ENCODE measurements around the gene SEMA5A.

The SEMA5A gene

GRCh38 chr5:9490494-9491097, 55.3 kb downstream of the SEMA5A start:
- Histone ChIP-seq H3K27me3 (ENCODE audit: low read depth, low read length) (no peaks in the 10 kb centered on the region), H3K9me3 (ENCODE audit: control insufficient read depth in 1 of 2, low read length in 2 of 2) (no peaks in the 10 kb centered on the region), H3K36me3 (ENCODE audit: control insufficient read depth in 1 of 2, insufficient read depth in 2 of 2, low read length in 2 of 2) (no peaks in the 10 kb centered on the region), H3K4me1 (ENCODE audit: control insufficient read depth in 1 of 2, insufficient read depth in 2 of 2, low read length in 2 of 2) (no peaks in the 10 kb centered on the region), H3K27ac (ENCODE audit: low read length) (no peak overlapping the region), H3K4me3 (ENCODE audit: low read depth in 1 of 2, low read length in 2 of 2) (no peak overlapping the region)

DNA sequence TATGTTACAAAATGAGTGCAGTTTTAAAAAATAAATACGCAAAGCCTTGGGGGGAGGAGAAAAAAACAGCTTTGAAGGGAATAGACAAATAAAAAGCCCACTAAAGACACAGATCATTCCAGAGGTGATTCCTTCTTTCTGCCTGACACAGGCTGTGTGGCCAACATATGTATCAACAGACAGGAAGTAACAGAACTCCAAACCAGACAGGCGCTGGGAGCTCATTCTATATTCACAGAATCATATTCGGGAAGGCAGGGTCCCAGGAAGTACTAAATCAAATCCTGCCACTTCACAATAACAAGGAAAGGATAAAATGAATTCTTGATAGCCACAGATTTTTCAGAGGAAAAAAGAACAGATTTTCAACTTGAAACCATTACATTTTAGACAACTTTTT, 62.1 kb downstream of the SEMA5A start:
- H3K36me3 ChIP-seq (ENCODE audit: control insufficient read depth in 1 of 2, insufficient read depth in 2 of 2, low read length in 2 of 2) = no peaks in the 10 kb centered on the region
- H3K4me1 ChIP-seq (ENCODE audit: control insufficient read depth in 1 of 2, insufficient read depth in 2 of 2, low read length in 2 of 2) = no peaks in the 10 kb centered on the region
- no peak overlapping the region for H3K4me3 ChIP-seq (ENCODE audit: low read depth in 1 of 2, low read length in 2 of 2)
- H3K27ac ChIP-seq (ENCODE audit: low read length) = no peak overlapping the region
- no peaks in the 10 kb centered on the region for H3K9me3 ChIP-seq (ENCODE audit: control insufficient read depth in 1 of 2, low read length in 2 of 2)
- H3K27me3 ChIP-seq (ENCODE audit: low read depth, low read length) = no peaks in the 10 kb centered on the region

- Histone ChIP-seq H3K9me3 (ENCODE audit: control insufficient read depth in 1 of 2, low read length in 2 of 2) (peaks cover 0 to 2% of the 10 kb centered on the region in 2 donors), H3K4me3 (ENCODE audit: low read depth in 1 of 2, low read length in 2 of 2) (no peak overlapping the region), H3K4me1 (ENCODE audit: control insufficient read depth in 1 of 2, insufficient read depth in 2 of 2, low read length in 2 of 2) (no peaks in the 10 kb centered on the region), H3K27me3 (ENCODE audit: low read depth, low read length) (no peaks in the 10 kb centered on the region), H3K36me3 (ENCODE audit: control insufficient read depth in 1 of 2, insufficient read depth in 2 of 2, low read length in 2 of 2) (no peaks in the 10 kb centered on the region), H3K27ac (ENCODE audit: low read length) (no peak overlapping the region)
Measured at GRCh38 chr5:9483243-9483642, 62.6 kb downstream of the SEMA5A start.

DNA sequence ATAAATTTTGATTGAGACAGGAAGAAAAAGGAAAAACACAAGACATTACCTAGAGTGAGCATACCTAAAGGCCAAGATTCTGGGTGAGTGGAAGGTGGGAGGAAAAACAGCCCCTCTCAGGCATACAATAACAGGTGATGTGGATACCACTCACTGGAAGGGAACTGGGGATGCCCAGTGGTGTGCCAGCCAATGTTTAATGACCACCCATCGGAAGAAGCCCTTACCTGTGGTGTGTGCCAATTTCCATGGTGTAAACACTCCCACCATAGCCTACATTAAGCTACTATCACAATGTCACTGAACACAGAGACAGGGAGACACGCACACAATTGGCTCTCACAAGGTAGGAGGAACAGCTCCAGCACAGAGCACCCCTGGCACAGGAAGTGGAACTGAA, 63.5 kb downstream of the SEMA5A start:
- no peaks in the 10 kb centered on the region for H3K4me1 ChIP-seq (ENCODE audit: control insufficient read depth in 1 of 2, insufficient read depth in 2 of 2, low read length in 2 of 2)
- no peaks in the 10 kb centered on the region for H3K36me3 ChIP-seq (ENCODE audit: control insufficient read depth in 1 of 2, insufficient read depth in 2 of 2, low read length in 2 of 2)
- peaks cover 0 to 11% of the 10 kb centered on the region in 2 donors for H3K9me3 ChIP-seq (ENCODE audit: control insufficient read depth in 1 of 2, low read length in 2 of 2)
- H3K27ac ChIP-seq (ENCODE audit: low read length) = no peak overlapping the region
- no peak overlapping the region for H3K4me3 ChIP-seq (ENCODE audit: low read depth in 1 of 2, low read length in 2 of 2)
- no peaks in the 10 kb centered on the region for H3K27me3 ChIP-seq (ENCODE audit: low read depth, low read length)

DNA sequence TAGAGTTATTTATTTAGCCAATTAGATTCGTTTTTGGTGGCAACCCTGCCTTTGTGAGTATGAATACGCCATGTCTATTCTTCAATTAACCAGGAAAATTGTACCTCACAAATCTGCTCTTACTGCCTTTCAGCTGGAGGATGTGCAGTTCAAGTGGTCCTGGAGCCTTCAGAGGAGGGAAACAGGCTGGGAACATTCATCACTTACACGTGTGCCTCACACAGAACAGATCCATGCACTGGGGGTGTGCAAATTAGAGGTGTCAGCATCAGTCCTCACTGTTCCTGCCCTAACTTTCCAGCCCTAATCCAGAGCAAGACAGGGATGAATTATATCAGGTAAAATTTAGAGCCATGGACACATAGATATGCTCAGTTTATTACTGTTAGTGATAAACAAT, 65.4 kb downstream of the SEMA5A start:
- Histone ChIP-seq H3K9me3 (ENCODE audit: control insufficient read depth in 1 of 2, low read length in 2 of 2) (peaks cover 0 to 16% of the 10 kb centered on the region in 2 donors), H3K36me3 (ENCODE audit: control insufficient read depth in 1 of 2, insufficient read depth in 2 of 2, low read length in 2 of 2) (no peaks in the 10 kb centered on the region), H3K27me3 (ENCODE audit: low read depth, low read length) (no peaks in the 10 kb centered on the region), H3K4me1 (ENCODE audit: control insufficient read depth in 1 of 2, insufficient read depth in 2 of 2, low read length in 2 of 2) (no peaks in the 10 kb centered on the region), H3K27ac (ENCODE audit: low read length) (no peak overlapping the region), H3K4me3 (ENCODE audit: low read depth in 1 of 2, low read length in 2 of 2) (no peak overlapping the region)

- H3K4me3 ChIP-seq (ENCODE audit: low read depth in 1 of 2, low read length in 2 of 2) = no peak overlapping the region
- no peaks in the 10 kb centered on the region for H3K36me3 ChIP-seq (ENCODE audit: control insufficient read depth in 1 of 2, insufficient read depth in 2 of 2, low read length in 2 of 2)
- no peak overlapping the region for H3K27ac ChIP-seq (ENCODE audit: low read length)
- no peaks in the 10 kb centered on the region for H3K4me1 ChIP-seq (ENCODE audit: control insufficient read depth in 1 of 2, insufficient read depth in 2 of 2, low read length in 2 of 2)
- no peaks in the 10 kb centered on the region for H3K27me3 ChIP-seq (ENCODE audit: low read depth, low read length)
- peaks cover 0 to 16% of the 10 kb centered on the region in 2 donors for H3K9me3 ChIP-seq (ENCODE audit: control insufficient read depth in 1 of 2, low read length in 2 of 2)
Measured at GRCh38 chr5:9479990-9480389, 65.9 kb downstream of the SEMA5A start.

GRCh38 chr5:9479361-9479760, 66.5 kb downstream of the SEMA5A start:
- Histone ChIP-seq H3K27ac (ENCODE audit: low read length) (no peak overlapping the region), H3K9me3 (ENCODE audit: control insufficient read depth in 1 of 2, low read length in 2 of 2) (peaks cover 0 to 16% of the 10 kb centered on the region in 2 donors), H3K4me3 (ENCODE audit: low read depth in 1 of 2, low read length in 2 of 2) (no peak overlapping the region), H3K27me3 (ENCODE audit: low read depth, low read length) (no peaks in the 10 kb centered on the region), H3K36me3 (ENCODE audit: control insufficient read depth in 1 of 2, insufficient read depth in 2 of 2, low read length in 2 of 2) (no peaks in the 10 kb centered on the region), H3K4me1 (ENCODE audit: control insufficient read depth in 1 of 2, insufficient read depth in 2 of 2, low read length in 2 of 2) (no peaks in the 10 kb centered on the region)

DNA sequence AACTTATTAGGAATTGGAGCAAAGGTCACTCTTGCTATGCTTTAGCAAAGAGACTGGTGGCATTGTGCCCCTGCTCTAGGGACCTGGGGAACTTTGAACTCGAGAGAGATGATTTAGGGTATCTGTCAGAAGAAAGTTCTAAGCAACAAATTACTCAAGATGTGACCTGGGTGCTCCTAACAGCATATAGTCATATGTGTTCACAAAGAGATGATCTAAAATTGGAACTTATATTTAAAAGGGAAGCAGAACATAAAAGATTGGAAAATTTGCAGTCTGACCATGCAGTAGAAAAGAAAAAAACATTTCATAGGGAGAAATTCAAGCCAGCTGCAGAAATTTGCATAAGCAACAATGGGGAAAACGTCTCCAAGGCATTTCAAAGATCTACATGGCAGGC, 68.3 kb downstream of the SEMA5A start:
- Histone ChIP-seq H3K9me3 (ENCODE audit: control insufficient read depth in 1 of 2, low read length in 2 of 2) (peaks cover 0 to 16% of the 10 kb centered on the region in 2 donors), H3K36me3 (ENCODE audit: control insufficient read depth in 1 of 2, insufficient read depth in 2 of 2, low read length in 2 of 2) (no peaks in the 10 kb centered on the region), H3K4me1 (ENCODE audit: control insufficient read depth in 1 of 2, insufficient read depth in 2 of 2, low read length in 2 of 2) (no peaks in the 10 kb centered on the region), H3K27ac (ENCODE audit: low read length) (no peak overlapping the region), H3K27me3 (ENCODE audit: low read depth, low read length) (no peaks in the 10 kb centered on the region), H3K4me3 (ENCODE audit: low read depth in 1 of 2, low read length in 2 of 2) (peak overlapping the region in 1 of 2 donors; percentile 34)

GRCh38 chr5:9474219-9475002, 71.5 kb downstream of the SEMA5A start:
- H3K36me3 ChIP-seq (ENCODE audit: control insufficient read depth in 1 of 2, insufficient read depth in 2 of 2, low read length in 2 of 2) = no peaks in the 10 kb centered on the region

DNA sequence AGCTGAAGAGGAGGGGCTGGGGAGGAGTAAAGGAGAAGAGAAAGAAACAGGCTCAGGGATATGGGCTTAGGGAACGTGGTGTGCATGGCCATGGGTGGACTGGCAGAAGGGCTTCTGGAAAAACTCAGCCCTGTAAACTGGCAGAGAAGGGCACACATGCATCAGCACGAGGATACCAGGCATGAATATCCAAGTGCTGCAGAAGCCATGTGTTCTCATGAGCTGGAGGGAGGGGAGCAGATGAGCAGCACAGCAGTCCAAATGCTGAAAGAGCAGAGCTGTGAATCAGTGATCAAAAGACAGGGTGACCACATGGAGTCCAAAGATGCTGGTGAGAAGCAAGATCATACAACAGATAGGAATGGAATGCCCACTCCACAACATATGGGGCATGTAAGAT, 72.3 kb downstream of the SEMA5A start:
- Histone ChIP-seq H3K4me3 (ENCODE audit: low read depth in 1 of 2, low read length in 2 of 2) (no peak overlapping the region), H3K9me3 (ENCODE audit: control insufficient read depth in 1 of 2, low read length in 2 of 2) (peaks cover 0 to 16% of the 10 kb centered on the region in 2 donors), H3K4me1 (ENCODE audit: control insufficient read depth in 1 of 2, insufficient read depth in 2 of 2, low read length in 2 of 2) (no peaks in the 10 kb centered on the region), H3K27me3 (ENCODE audit: low read depth, low read length) (no peaks in the 10 kb centered on the region), H3K27ac (ENCODE audit: low read length) (no peak overlapping the region), H3K36me3 (ENCODE audit: control insufficient read depth in 1 of 2, insufficient read depth in 2 of 2, low read length in 2 of 2) (no peaks in the 10 kb centered on the region)

More at GRCh38 chr5:9474219-9475002, 71.5 kb downstream of the SEMA5A start:
- H3K27me3 ChIP-seq (ENCODE audit: low read depth, low read length) = no peaks in the 10 kb centered on the region
- H3K4me3 ChIP-seq (ENCODE audit: low read depth in 1 of 2, low read length in 2 of 2) = no peak overlapping the region
- no peaks in the 10 kb centered on the region for H3K4me1 ChIP-seq (ENCODE audit: control insufficient read depth in 1 of 2, insufficient read depth in 2 of 2, low read length in 2 of 2)
- H3K27ac ChIP-seq (ENCODE audit: low read length) = no peak overlapping the region
- peaks cover 0 to 16% of the 10 kb centered on the region in 2 donors for H3K9me3 ChIP-seq (ENCODE audit: control insufficient read depth in 1 of 2, low read length in 2 of 2)

DNA sequence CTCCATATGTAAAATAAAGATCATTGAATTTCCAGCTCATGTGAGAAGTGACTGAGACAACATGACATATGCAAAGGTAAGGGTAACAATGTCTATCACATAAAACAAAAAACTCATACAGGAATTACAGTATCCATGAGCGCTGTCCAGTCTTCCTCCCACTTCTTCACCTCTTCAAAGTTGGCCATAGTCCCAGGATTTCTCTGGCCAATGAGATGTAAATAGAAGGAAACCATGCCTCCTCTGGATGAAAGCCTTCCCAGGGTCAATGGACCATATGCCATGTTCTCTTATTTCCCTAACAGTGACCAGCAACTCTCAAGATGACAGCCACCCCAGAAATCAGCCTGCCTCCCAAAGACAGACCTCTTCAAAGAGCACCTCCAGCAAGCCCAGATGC, 75.5 kb downstream of the SEMA5A start:
- Histone ChIP-seq H3K4me3 (ENCODE audit: low read depth in 1 of 2, low read length in 2 of 2) (no peak overlapping the region), H3K9me3 (ENCODE audit: control insufficient read depth in 1 of 2, low read length in 2 of 2) (no peaks in the 10 kb centered on the region), H3K27ac (ENCODE audit: low read length) (no peak overlapping the region), H3K4me1 (ENCODE audit: control insufficient read depth in 1 of 2, insufficient read depth in 2 of 2, low read length in 2 of 2) (no peaks in the 10 kb centered on the region), H3K27me3 (ENCODE audit: low read depth, low read length) (no peaks in the 10 kb centered on the region), H3K36me3 (ENCODE audit: control insufficient read depth in 1 of 2, insufficient read depth in 2 of 2, low read length in 2 of 2) (no peaks in the 10 kb centered on the region)

- no peak overlapping the region for H3K27ac ChIP-seq (ENCODE audit: low read length)
- H3K36me3 ChIP-seq (ENCODE audit: control insufficient read depth in 1 of 2, insufficient read depth in 2 of 2, low read length in 2 of 2) = no peaks in the 10 kb centered on the region
- H3K27me3 ChIP-seq (ENCODE audit: low read depth, low read length) = no peaks in the 10 kb centered on the region
- H3K4me3 ChIP-seq (ENCODE audit: low read depth in 1 of 2, low read length in 2 of 2) = no peak overlapping the region
- H3K4me1 ChIP-seq (ENCODE audit: control insufficient read depth in 1 of 2, insufficient read depth in 2 of 2, low read length in 2 of 2) = no peaks in the 10 kb centered on the region
- no peaks in the 10 kb centered on the region for H3K9me3 ChIP-seq (ENCODE audit: control insufficient read depth in 1 of 2, low read length in 2 of 2)
Measured at GRCh38 chr5:9468060-9468388, 77.9 kb downstream of the SEMA5A start.
